Measurements from ENCODE around the gene TRIM68.

TRIM68 gene

DNA sequence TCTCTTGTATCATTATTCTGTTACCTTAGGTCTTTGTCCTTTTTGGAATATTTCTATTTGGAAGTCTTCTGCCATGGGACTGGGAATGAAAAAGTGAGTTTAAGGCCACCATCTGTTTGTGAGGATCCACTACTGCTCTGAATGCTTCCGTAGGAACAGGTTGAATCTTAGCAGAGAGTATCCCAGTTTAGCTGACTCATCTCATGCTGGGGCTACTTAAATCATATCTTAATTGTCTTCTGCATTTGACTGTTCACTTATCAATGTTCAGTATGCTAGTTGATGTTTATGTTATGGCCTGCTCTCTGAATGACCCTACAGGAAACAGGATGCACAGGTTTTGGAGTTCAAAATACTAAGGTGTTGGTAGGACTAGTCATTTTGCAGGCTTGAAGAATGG, 27.9 kb downstream of the TRIM68 start:
- 0 out of 2 replicates have a peak, but pooled peaks cover 5% of the 10 kb centered on the region for H3K27me3 ChIP-seq (ENCODE audit: low read length)

GRCh38 chr11:4578624-4579023, 29.4 kb downstream of the TRIM68 start:
- H3K79me2 ChIP-seq (ENCODE audit: insufficient read depth, low read length), result no peaks in the 10 kb centered on the region
- no peak overlapping the region for H3K9ac ChIP-seq (ENCODE audit: low read length)
- H3K4me3 ChIP-seq (ENCODE audit: insufficient read depth, low read length, poor library complexity, severe bottlenecking), result no peak overlapping the region
- no peaks in the 10 kb centered on the region for H3F3A ChIP-seq (ENCODE audit: insufficient read depth)
- no peak for TF ChIP-seq CTCF (IDR thresholded peaks at IDR 0.05; ENCODE audit: insufficient read depth, low read length, poor library complexity, severe bottlenecking)
- TF ChIP-seq EZH2phosphoT487 (conservative IDR thresholded peaks at IDR 0.05; ENCODE audit: low read length), result no peak
- no peaks in the 10 kb centered on the region for H4K20me1 ChIP-seq (ENCODE audit: low read depth, low read length)
- no peak overlapping the region for H3K27ac ChIP-seq (ENCODE audit: low read depth, low read length)
- H3K9me2 ChIP-seq (replicated peaks; ENCODE audit: insufficient read depth, low read length), result no peaks in the 10 kb centered on the region
- H3K4me2 ChIP-seq (ENCODE audit: low read depth, low read length, poor library complexity, severe bottlenecking), result no peak overlapping the region
- no peaks in the 10 kb centered on the region for H3K9me3 ChIP-seq (ENCODE audit: insufficient read depth, low read length)
- 0 out of 2 replicates have a peak, but pooled peaks cover 5% of the 10 kb centered on the region for H3K27me3 ChIP-seq (ENCODE audit: low read length)
- H2AFZ ChIP-seq (ENCODE audit: low read depth, low read length, severe bottlenecking), result no peak overlapping the region
- H3K36me3 ChIP-seq (ENCODE audit: low read length), result no peaks in the 10 kb centered on the region

More for the DNA sequence above, 27.9 kb downstream of the TRIM68 start:
- no peak for TF ChIP-seq CTCF (IDR thresholded peaks at IDR 0.05; ENCODE audit: insufficient read depth, low read length, poor library complexity, severe bottlenecking)
- no peak for TF ChIP-seq EZH2phosphoT487 (conservative IDR thresholded peaks at IDR 0.05; ENCODE audit: low read length)
- H3K9me2 ChIP-seq (replicated peaks; ENCODE audit: insufficient read depth, low read length), result no peaks in the 10 kb centered on the region
- no peak overlapping the region for H2AFZ ChIP-seq (ENCODE audit: low read depth, low read length, severe bottlenecking)
- H3F3A ChIP-seq (ENCODE audit: insufficient read depth), result no peaks in the 10 kb centered on the region
- H3K4me2 ChIP-seq (ENCODE audit: low read depth, low read length, poor library complexity, severe bottlenecking), result no peak overlapping the region
- H3K9me3 ChIP-seq (ENCODE audit: insufficient read depth, low read length), result no peaks in the 10 kb centered on the region
- H3K36me3 ChIP-seq (ENCODE audit: low read length), result no peaks in the 10 kb centered on the region
- no peaks in the 10 kb centered on the region for H4K20me1 ChIP-seq (ENCODE audit: low read depth, low read length)
- H3K79me2 ChIP-seq (ENCODE audit: insufficient read depth, low read length), result no peaks in the 10 kb centered on the region
- H3K27ac ChIP-seq (ENCODE audit: low read depth, low read length), result no peak overlapping the region
- H3K4me3 ChIP-seq (ENCODE audit: insufficient read depth, low read length, poor library complexity, severe bottlenecking), result no peak overlapping the region
- no peak overlapping the region for H3K9ac ChIP-seq (ENCODE audit: low read length)

GRCh38 chr11:4577761-4578160, 30.3 kb downstream of the TRIM68 start:
- H3K9ac ChIP-seq (ENCODE audit: low read length), result no peak overlapping the region
- no peaks in the 10 kb centered on the region for H3K9me2 ChIP-seq (replicated peaks; ENCODE audit: insufficient read depth, low read length)
- H3K27ac ChIP-seq (ENCODE audit: low read depth, low read length), result no peak overlapping the region
- no peaks in the 10 kb centered on the region for H3F3A ChIP-seq (ENCODE audit: insufficient read depth)
- no peaks in the 10 kb centered on the region for H3K9me3 ChIP-seq (ENCODE audit: insufficient read depth, low read length)
- no peaks in the 10 kb centered on the region for H4K20me1 ChIP-seq (ENCODE audit: low read depth, low read length)
- TF ChIP-seq EZH2phosphoT487 (conservative IDR thresholded peaks at IDR 0.05; ENCODE audit: low read length) (no peak), CTCF (IDR thresholded peaks at IDR 0.05; ENCODE audit: insufficient read depth, low read length, poor library complexity, severe bottlenecking) (no peak)
- no peak overlapping the region for H3K4me3 ChIP-seq (ENCODE audit: insufficient read depth, low read length, poor library complexity, severe bottlenecking)
- no peaks in the 10 kb centered on the region for H3K79me2 ChIP-seq (ENCODE audit: insufficient read depth, low read length)
- H3K4me2 ChIP-seq (ENCODE audit: low read depth, low read length, poor library complexity, severe bottlenecking), result no peak overlapping the region
- H3K36me3 ChIP-seq (ENCODE audit: low read length), result no peaks in the 10 kb centered on the region
- 0 out of 2 replicates have a peak, but pooled peaks cover 5% of the 10 kb centered on the region for H3K27me3 ChIP-seq (ENCODE audit: low read length)
- H2AFZ ChIP-seq (ENCODE audit: low read depth, low read length, severe bottlenecking), result no peak overlapping the region
